HG02852 (cell line): ENCODE data around the gene HBS1L.

Experiments
- ATAC-seq: cut with Tn5 transposase; IDR thresholded peaks from one replicate; pipeline ENCODE4 v1.9.1; 2021; ENCODE audit warnings: mild to moderate bottlenecking, moderate library complexity; ENCODE audit not compliant: unreplicated experiment

The HBS1L gene

GRCh38 chr6:135038335-135038734 is 16.3 kb downstream of the HBS1L start:
- ATAC-seq = no peak

- no peak for ATAC-seq
Measured at GRCh38 chr6:135037541-135037940, 17.1 kb downstream of the HBS1L start.

- no peak for ATAC-seq
Measured at GRCh38 chr6:135036731-135037420, 17.7 kb downstream of the HBS1L start.

DNA sequence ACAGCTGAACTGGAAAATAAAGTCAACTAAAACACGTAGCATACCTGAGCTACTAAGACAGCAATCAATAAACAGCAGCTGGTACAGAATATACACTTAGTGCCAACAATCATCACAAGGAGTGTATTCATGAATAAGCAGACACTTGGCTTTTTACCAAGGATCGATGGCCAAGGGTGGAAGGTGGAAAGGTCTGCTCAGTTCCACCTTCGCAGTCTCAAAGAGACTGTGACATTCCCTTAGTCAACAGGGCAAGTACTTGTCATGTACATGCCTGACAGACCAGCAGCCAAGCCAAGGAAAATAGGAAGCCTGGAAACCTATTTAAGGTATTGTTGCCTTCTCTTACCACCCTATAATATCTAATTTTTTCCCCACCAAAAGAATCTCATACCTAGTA is 21.4 kb downstream of the HBS1L start:
- no peak for ATAC-seq

DNA sequence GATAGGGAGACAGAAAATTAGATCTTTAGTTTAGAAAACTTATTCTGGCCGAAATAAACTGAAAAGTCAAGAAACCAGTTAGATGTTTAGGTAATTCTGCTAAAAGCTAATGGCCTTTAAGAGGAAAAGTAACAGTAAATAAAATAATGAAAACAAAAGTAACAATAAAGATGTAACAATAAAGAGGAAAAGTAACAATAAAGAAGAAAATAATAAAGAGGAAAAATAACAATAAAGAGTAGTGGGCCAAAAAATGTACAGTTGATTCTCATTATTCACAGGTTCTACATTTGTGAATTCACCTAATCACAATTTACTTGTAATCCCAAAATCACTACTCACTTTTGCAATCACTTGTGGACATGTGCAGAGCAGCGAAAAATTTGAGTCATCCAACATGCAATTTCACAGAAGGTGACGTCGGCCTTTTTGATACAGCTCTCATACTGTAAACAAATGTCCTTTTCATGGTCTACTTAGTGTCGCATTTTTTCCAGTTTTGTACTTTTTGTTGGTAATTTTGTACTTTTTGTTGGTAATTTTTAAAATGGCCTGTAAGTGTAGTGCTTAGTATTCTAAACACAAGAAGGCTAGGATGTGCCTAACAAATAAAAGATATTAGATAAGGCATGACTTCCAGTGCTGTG is 24.0 kb downstream of the HBS1L start:
- no peak for ATAC-seq

GRCh38 chr6:135030056-135030473 is 24.6 kb downstream of the HBS1L start:
- peak; percentile 95 for ATAC-seq

DNA sequence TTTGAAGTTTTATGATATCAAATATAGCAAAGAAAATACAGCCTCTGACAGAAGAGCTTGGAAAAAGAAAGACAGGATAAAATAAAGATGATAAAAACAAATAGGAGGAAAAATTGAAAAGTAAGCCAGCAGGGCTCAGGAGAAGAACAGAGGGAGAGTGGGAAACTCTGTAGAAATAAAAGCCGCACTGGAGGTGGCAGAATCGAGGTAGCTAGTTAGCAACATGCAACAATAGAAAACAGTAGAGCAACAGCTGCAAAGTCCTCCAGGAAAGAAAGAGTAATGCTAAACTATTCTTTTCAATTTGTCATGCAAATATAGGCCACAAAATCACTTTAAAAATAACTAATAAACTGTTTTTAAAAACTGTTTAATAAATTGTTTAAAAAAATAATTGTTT is 28.8 kb downstream of the HBS1L start:
- ATAC-seq = no peak

DNA sequence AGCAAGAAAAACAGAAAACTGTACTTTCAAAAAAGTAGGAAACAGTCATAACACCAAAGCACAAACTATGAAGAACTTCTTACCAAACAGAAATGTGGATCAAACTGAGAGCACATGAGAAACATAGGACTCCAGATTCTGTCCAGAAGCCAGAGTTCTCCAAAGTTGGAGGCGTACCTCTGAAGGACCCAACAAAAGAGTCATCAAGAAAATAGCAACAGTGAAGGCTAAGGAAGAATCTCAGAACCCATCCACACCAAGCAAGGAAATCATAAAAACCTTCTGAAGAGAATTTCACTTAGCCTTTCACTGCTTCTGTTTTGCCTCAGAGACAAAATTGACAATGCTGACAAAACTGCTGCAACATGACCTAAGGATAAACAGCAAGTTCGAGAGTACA is 29.4 kb downstream of the HBS1L start:
- ATAC-seq = no peak

- no peak for ATAC-seq
Measured at GRCh38 chr6:135022050-135022697, 32.4 kb downstream of the HBS1L start.

- ATAC-seq = peak; percentile 78
Measured at GRCh38 chr6:135021310-135022049, 33.1 kb downstream of the HBS1L start.

- ATAC-seq = no peak
Measured at GRCh38 chr6:135018941-135019340, 35.7 kb downstream of the HBS1L start.

DNA sequence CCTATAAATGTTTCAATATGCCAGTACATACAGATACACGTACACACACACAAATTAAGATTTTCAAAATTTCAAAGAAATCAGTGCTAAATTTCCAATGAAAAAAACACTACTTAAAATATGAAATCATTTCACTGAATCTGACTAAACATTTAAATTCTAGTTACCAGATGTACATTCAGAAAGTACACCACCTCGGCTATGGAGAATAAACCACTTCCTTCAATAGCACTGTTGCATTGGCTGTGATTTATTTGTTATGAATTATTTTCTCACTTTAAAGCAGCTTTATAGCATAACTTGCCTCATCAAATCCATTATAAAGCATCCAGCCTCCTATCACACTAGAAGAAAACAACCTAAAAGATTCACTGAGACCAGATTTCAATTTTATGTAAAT is 36.6 kb downstream of the HBS1L start:
- no peak for ATAC-seq

DNA sequence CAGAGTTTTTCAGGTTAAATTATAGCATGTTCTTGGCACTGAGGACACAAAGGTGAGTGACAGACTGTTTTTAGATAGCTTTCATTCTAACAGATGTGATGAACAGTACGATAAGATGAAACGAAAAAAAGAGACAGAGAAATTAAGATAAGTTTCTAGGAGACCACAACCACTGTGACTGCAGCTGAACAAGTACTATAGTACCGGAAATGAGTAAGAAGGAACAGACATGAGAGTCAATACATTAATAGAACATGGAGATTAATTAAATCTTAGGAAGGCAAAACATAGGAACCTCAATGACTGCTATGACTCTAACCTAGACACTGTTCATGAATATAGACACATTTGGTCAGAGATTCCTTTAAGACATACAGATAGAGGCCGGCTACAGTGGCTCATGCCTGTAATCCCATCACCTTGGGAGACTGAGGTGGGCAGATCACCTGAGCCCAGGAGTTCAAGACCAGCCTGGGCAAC is 40.2 kb downstream of the HBS1L start:
- ATAC-seq = peak; percentile 95

DNA sequence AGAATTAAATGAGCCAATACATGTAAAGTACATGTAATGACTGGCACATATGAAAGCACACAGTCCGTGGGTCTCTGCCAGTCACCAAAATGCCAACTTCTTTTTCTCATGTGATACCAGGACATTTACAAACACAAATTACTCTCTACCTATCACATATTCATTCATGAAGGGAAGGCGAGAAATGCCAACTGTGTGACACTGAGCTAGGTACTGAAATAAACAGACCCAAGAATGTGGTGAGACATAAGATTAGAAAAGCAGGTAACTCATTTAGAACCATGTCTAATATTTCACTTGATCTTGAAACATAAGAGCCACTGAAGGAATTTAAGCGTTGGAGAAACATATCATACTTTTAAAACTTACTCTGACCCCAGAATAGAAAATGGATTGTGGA is 41.4 kb downstream of the HBS1L start:
- no peak for ATAC-seq

GRCh38 chr6:135012764-135013163 is 41.9 kb downstream of the HBS1L start:
- no peak for ATAC-seq

GRCh38 chr6:135012349-135012748 is 42.3 kb downstream of the HBS1L start:
- no peak for ATAC-seq

GRCh38 chr6:135008941-135009290 is 45.7 kb downstream of the HBS1L start:
- ATAC-seq = no peak

GRCh38 chr6:135008072-135008940 is 46.3 kb downstream of the HBS1L start:
- peak; percentile 86 for ATAC-seq

GRCh38 chr6:135006386-135006914 is 48.2 kb downstream of the HBS1L start:
- no peak for ATAC-seq

DNA sequence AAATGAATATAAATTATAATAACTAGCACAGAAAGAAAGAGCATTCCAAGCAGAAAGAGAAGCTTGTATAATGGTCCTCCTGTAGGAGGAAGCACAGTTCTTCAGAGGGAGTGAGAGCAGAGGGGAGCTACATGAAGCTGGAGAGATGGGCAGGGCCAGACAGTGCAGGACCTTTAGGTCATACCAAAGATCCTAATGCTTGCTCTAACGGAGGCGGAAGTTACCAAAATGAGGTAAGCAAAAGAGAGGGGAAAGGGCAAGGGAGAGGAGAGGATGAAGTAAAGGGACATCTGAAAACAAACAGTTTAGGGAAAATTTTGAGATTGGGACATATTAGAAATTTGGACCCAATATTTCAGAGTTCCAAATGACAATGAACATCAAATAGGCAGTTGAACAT is 50.2 kb downstream of the HBS1L start:
- ATAC-seq = no peak
